Endothelial cell (in vitro differentiated cells): ENCODE results near the gene MEI1. TPM values are rescaled to one million over a fixed set of nuclear protein-coding genes. Genes with fewer than 3 reads are reported as not detected.

Experiments used
- DNase-seq: peaks from one replicate; pipeline ENCODE4 v3.0.0; 2021; ENCODE audit warnings: low spot score
- H3K27ac Mint-ChIP-seq: one replicate; pipeline ENCODE4 v1.8.0; 2021; ENCODE audit warnings: mixed read lengths, inconsistent platforms; ENCODE audit not compliant: unreplicated experiment
- H3K27me3 Mint-ChIP-seq: one replicate; pipeline ENCODE4 v1.8.0; 2021; ENCODE audit warnings: mild to moderate bottlenecking, moderate library complexity, mixed read lengths, inconsistent platforms; ENCODE audit not compliant: unreplicated experiment
- H3K36me3 Mint-ChIP-seq: one replicate; pipeline ENCODE4 v1.8.0; 2021; ENCODE audit warnings: mild to moderate bottlenecking, low read depth, mixed read lengths, inconsistent platforms; ENCODE audit not compliant: unreplicated experiment
- H3K4me1 Mint-ChIP-seq: one replicate; pipeline ENCODE4 v1.8.0; 2021; ENCODE audit warnings: mild to moderate bottlenecking, mixed read lengths, inconsistent platforms; ENCODE audit not compliant: unreplicated experiment
- H3K4me3 Mint-ChIP-seq: one replicate; pipeline ENCODE4 v1.8.0; 2021; ENCODE audit warnings: mild to moderate bottlenecking, mixed read lengths, inconsistent platforms; ENCODE audit not compliant: unreplicated experiment
- H3K9me3 Mint-ChIP-seq: one replicate; pipeline ENCODE4 v1.8.0; 2021; ENCODE audit warnings: mixed read lengths, inconsistent platforms; ENCODE audit not compliant: unreplicated experiment
- CTCF ChIP-seq: fragments of 200-600 bp; sonication (generic); IDR thresholded peaks from one replicate; pipeline ENCODE4 v1.5.0; 2021; ENCODE audit warnings: antibody characterized with exemption; ENCODE audit not compliant: unreplicated experiment
- total RNA-seq: library from RNA; stranded (reverse); fragmentation: NEBNext Ultra II Directional; extraction: Animal tissue kit (Norgen Biotek cat#: 25700); gene quantifications from one replicate; pipeline ENCODE4 v1.2.1, GENCODE V29; 2021; ENCODE audit not compliant: unreplicated experiment

Gene MEI1
- total RNA-seq, 1 donor from 2014 or later: 0.38 TPM

GRCh38 chr22:41697126-41697775, 2.1 kb upstream of the MEI1 start:
- peak overlapping the region; percentile 86 for H3K27ac Mint-ChIP-seq

GRCh38 chr22:41700108-41700364, 733 bp downstream of the MEI1 start:
- H3K9me3 Mint-ChIP-seq: no peaks in the 10 kb centered on the region
- no peaks in the 10 kb centered on the region for H3K4me1 Mint-ChIP-seq
- DNase-seq: no peak
- peaks cover 3% of the 10 kb centered on the region for H3K27me3 Mint-ChIP-seq
- H3K36me3 Mint-ChIP-seq: no peaks in the 10 kb centered on the region
- H3K4me3 Mint-ChIP-seq: no peak overlapping the region
- no peak for TF ChIP-seq CTCF
- no peak overlapping the region for H3K27ac Mint-ChIP-seq

More at GRCh38 chr22:41697126-41697775, 2.1 kb upstream of the MEI1 start:
- H3K4me1 Mint-ChIP-seq: no peaks in the 10 kb centered on the region
- TF ChIP-seq CTCF: peak; percentile 98
- H3K27me3 Mint-ChIP-seq: no peaks in the 10 kb centered on the region
- H3K4me3 Mint-ChIP-seq: peak overlapping the region; percentile 43
- peak; percentile 98 for DNase-seq
- H3K9me3 Mint-ChIP-seq: no peaks in the 10 kb centered on the region
- no peaks in the 10 kb centered on the region for H3K36me3 Mint-ChIP-seq

- Mint-ChIP-seq H3K4me1 (peaks cover 4% of the 10 kb centered on the region), H3K9me3 (no peaks in the 10 kb centered on the region)
These were observed 3.5 kb downstream of the MEI1 start for GRCh38 chr22:41702763-41703162.

GRCh38 chr22:41709341-41709740, 10.0 kb downstream of the MEI1 start:
- H3K27ac Mint-ChIP-seq: no peak overlapping the region
- H3K4me1 Mint-ChIP-seq: peaks cover 8% of the 10 kb centered on the region
- no peak for DNase-seq
- no peaks in the 10 kb centered on the region for H3K9me3 Mint-ChIP-seq
- peaks cover 2% of the 10 kb centered on the region for H3K27me3 Mint-ChIP-seq
- no peak overlapping the region for H3K4me3 Mint-ChIP-seq
- TF ChIP-seq CTCF: no peak
- H3K36me3 Mint-ChIP-seq: no peaks in the 10 kb centered on the region

More at GRCh38 chr22:41702763-41703162, 3.5 kb downstream of the MEI1 start:
- no peak overlapping the region for H3K4me3 Mint-ChIP-seq
- peaks cover 5% of the 10 kb centered on the region for H3K27me3 Mint-ChIP-seq
- no peak for DNase-seq
- no peak overlapping the region for H3K27ac Mint-ChIP-seq
- TF ChIP-seq CTCF: no peak
- no peaks in the 10 kb centered on the region for H3K36me3 Mint-ChIP-seq

- Mint-ChIP-seq H3K27ac (no peak overlapping the region), H3K36me3 (no peaks in the 10 kb centered on the region), H3K4me1 (peaks cover 5% of the 10 kb centered on the region), H3K27me3 (peaks cover 1% of the 10 kb centered on the region), H3K9me3 (no peaks in the 10 kb centered on the region), H3K4me3 (no peak overlapping the region)
- no peak for DNase-seq
- TF ChIP-seq CTCF: no peak
These were observed 13.7 kb downstream of the MEI1 start for GRCh38 chr22:41713004-41713403.
